Stimulated activated CD8-positive, alpha-beta memory T cell treated with anti-CD3 and anti-CD28 coated beads, Interleukin-12 subunit alpha, Interleukin-12 subunit beta, amount 100 ng/mL, for 24 hours (primary cell): ENCODE results near the gene MSRB3.

Source experiments
- DNase-seq: peaks from one replicate; pipeline ENCODE4 v3.0.0-alpha.2; 2020; ENCODE audit errors: extremely low read depth

MSRB3 gene

DNA sequence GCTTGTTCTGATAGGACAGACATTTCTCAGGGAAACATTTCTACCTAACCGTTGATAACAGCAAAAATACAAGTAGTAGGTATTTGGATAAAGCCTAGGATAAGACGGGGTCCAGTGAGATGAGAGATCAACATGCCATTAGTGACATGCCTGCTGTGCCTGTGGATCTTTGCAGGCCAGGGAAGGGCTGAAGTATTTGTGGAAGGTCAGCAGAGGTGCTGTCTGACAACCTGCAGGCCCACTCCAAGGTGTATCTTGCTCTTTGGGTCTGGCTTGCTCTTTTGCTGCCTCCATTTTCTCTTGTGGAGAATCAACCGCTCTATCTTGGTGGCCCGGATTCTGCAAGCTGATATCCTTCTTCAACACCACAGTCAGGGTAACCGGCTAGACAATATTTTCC is 46.7 kb downstream of the MSRB3 start:
- no peak for DNase-seq

GRCh38 chr12:65326616-65327015 is 48.1 kb downstream of the MSRB3 start:
- DNase-seq = no peak

- DNase-seq = no peak
Measured at GRCh38 chr12:65327207-65328076, 49.0 kb downstream of the MSRB3 start.

- DNase-seq = no peak
Measured at GRCh38 chr12:65329721-65330120, 51.2 kb downstream of the MSRB3 start.

- DNase-seq = no peak
Measured at GRCh38 chr12:65330331-65330730, 51.8 kb downstream of the MSRB3 start.

- no peak for DNase-seq
Measured at GRCh38 chr12:65331456-65331855, 53.0 kb downstream of the MSRB3 start.

- DNase-seq = no peak
Measured at GRCh38 chr12:65333649-65334048, 55.2 kb downstream of the MSRB3 start.

GRCh38 chr12:65334521-65334920 is 56.0 kb downstream of the MSRB3 start:
- no peak for DNase-seq

- DNase-seq = no peak
Measured at GRCh38 chr12:65335021-65335714, 56.7 kb downstream of the MSRB3 start.

DNA sequence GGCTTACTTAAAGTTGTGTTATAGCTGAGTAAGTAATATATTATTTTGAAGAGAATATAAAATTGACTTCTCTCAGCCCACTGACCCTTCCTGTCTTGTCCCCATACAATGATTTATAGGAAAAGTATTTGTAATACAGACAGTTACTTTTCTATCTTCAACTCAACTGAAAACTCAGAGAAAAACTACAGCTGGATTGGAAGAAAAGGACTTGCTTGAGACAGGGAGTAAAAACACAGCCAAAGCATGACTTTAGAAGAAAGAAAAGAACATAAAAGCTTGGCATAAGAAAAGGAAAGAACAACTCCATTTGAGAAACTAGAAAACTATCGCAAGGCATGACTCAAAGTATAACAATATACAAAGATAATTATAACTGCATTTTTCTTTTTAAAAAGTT is 57.5 kb downstream of the MSRB3 start:
- no peak for DNase-seq

- DNase-seq = no peak
Measured at GRCh38 chr12:65339161-65339560, 60.7 kb downstream of the MSRB3 start.

- DNase-seq = no peak
Measured at GRCh38 chr12:65343230-65343629, 64.7 kb downstream of the MSRB3 start.

DNA sequence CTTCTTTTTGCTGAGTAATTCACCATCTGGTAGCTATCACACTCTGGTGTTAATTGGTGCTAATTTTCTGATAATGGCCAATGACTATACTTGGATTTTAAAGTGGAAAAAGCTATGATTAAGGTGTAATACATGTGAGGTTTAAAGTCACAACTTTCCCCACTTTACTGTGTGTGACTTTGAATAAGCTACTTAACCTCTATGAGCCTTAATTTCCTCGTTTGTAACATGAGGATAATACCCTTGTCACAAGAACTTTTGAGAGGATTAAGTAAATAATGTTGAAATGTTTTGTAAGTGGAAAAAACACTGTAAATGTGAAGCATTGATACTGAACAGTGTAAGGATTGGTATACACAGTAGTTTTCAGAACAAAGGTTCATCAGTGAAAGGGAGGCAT is 65.3 kb downstream of the MSRB3 start:
- DNase-seq = no peak

DNA sequence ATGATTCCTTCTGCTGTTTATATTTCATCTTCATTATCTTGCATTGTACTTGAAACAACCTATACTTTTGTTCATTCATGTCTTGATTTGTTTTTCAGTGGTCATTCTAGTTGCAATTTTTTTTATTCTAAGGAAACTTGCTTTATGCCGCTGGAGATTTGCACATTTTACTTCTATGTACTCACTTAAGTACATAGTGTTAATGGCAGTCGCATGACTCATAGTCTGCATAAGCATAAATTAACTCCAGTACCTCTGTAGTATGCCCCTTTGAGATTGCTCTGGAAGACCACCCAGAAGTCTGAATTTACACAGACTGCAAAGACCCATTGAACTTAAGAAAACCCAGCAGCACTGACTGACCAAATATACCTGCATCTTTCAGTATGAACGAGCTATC is 77.0 kb downstream of the MSRB3 start:
- no peak for DNase-seq

- DNase-seq = no peak
Measured at GRCh38 chr12:65362234-65363031, 84.0 kb downstream of the MSRB3 start.

GRCh38 chr12:65364046-65364445 is 85.6 kb downstream of the MSRB3 start:
- no peak for DNase-seq

- DNase-seq = no peak
Measured at GRCh38 chr12:65367396-65367795, 88.9 kb downstream of the MSRB3 start.

DNA sequence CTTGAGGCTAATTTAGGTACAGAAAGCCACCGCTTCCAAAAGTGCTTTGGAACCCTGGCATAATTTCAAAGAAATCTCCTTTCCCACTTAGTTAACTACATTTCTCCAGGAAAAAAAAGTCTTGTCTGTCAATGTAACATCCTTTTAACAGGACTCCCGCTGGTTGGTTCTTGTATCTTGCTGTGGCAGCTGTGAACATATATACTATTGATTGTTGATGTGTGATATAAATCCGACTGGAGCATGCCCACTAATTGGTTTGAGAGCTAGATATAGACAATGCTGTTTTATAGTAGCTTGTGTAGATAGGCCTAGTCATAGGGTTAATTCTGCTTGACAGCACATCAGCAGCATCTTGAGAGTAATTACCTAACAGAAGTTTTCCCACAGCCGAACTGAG is 89.6 kb downstream of the MSRB3 start:
- no peak for DNase-seq

DNA sequence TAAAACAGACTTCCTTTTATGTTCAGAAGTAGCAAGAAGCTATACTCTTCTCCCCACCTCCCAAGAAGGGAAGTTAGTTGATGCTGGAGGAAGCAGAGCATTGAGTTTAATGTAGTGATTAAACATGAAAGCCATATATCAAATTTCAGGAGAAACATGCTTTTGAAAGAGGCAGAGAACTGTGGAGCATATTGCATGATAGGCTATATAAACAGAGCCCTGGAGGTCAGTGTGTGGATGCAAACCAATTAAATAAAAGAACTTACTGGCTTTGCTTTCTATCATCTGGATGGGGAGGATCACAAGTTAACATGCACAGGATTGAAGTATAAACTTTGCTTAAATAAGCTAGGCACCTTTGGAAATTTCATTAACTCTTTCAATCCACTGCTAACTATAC is 94.1 kb downstream of the MSRB3 start:
- no peak for DNase-seq

DNA sequence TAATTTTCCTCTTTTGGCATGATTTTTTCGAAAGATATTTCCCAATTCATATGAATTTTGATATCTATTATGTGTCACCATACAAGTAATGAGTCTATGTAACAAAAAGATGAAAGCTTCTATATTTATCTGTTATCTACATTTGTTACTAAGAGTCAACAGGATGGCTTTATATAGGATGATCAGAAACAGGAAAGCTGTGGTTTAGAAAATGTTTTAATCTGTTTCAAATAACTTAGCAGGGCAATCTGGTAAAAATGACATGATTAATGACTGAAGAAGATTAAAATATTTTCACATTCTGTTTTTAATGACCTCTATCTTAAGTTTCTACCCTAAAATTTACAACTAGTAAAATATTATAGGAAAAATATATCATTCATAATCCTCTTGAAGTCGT is 105.8 kb downstream of the MSRB3 start:
- no peak for DNase-seq

DNA sequence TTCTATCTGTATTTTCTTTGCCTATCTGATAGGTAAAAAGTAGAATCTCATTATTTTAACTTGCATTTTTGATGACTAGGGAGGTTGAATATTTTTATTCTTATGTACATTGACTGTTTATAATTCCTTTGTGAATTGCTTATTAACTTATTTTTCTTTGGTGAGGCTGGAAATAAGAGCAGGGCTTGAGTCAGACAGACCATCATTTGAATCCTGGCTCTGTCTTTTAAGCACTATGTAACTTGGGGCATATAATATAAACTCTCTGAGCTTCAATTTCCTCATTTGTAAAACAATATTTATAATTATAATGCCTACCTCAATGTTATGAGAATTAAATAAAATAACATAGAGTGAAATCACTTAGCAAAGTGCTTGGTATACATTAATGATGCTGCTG is 108.9 kb downstream of the MSRB3 start:
- no peak for DNase-seq

- DNase-seq = no peak
Measured at GRCh38 chr12:65389436-65389835, 111.0 kb downstream of the MSRB3 start.

GRCh38 chr12:65391711-65392110 is 113.2 kb downstream of the MSRB3 start:
- no peak for DNase-seq
